OCI-LY3 (cell line): ENCODE data around the gene PNMA6F.

Experiments used
- H2AFZ ChIP-seq: fragments of 200-600, 300-600 bp; shearing (Covaris generic); 2 replicates; pipeline ENCODE4 v1.6.0; 2014; ENCODE audit warnings: antibody characterized with exemption, low read depth, low read length
- H3K27ac ChIP-seq: fragments of 200-600, 300-600 bp; sonication (generic); 2 replicates; pipeline ENCODE4 v1.5.1; 2014; ENCODE audit warnings: mild to moderate bottlenecking, low read length, moderate library complexity, mixed read lengths
- H3K27me3 ChIP-seq: fragments of 200-600, 300-600 bp; sonication (generic); 2 replicates; pipeline ENCODE4 v1.6.1; 2014; ENCODE audit warnings: low read depth, low read length, mixed read lengths
- H3K36me3 ChIP-seq: fragments of 200-600, 300-600 bp; sonication (generic); replicated peaks from 2 replicates; pipeline ENCODE3; 2014; ENCODE audit warnings: low read depth, low read length, mixed read lengths
- H3K4me1 ChIP-seq: fragments of 300-600, 200-600 bp; sonication (generic); 2 replicates; pipeline ENCODE4 v1.6.1; 2014; ENCODE audit warnings: low read length, mixed read lengths
- H3K4me2 ChIP-seq: fragments of 200-600, 300-600 bp; sonication (generic); 2 replicates; pipeline ENCODE4 v1.6.1; 2014; ENCODE audit warnings: low read length, mixed read lengths
- H3K4me3 ChIP-seq: fragments of 300-600, 200-600 bp; sonication (generic); 2 replicates; pipeline ENCODE4 v1.5.1; 2014; ENCODE audit warnings: antibody characterized with exemption, mild to moderate bottlenecking, low read length, moderate library complexity
- H3K79me2 ChIP-seq: fragments of 300-600, 200-600 bp; shearing (Covaris generic); 2 replicates; pipeline ENCODE4 v1.6.1; 2014; ENCODE audit warnings: mild to moderate bottlenecking, low read length, mixed read lengths
- H3K9ac ChIP-seq: fragments of 300-600, 200-600 bp; shearing (Covaris generic); 2 replicates; pipeline ENCODE4 v1.6.0; 2014; ENCODE audit warnings: mild to moderate bottlenecking, low read length, moderate library complexity
- H3K9me3 ChIP-seq: fragments of 200-600, 300-600 bp; shearing (Covaris generic); 2 replicates; pipeline ENCODE4 v1.6.1; 2014; ENCODE audit warnings: low read length, mixed read lengths; ENCODE audit not compliant: insufficient read depth
- H4K20me1 ChIP-seq: fragments of 200-600, 300-600 bp; sonication (generic); 2 replicates; pipeline ENCODE4 v1.6.1; 2016; ENCODE audit warnings: low read length, mixed read lengths; ENCODE audit not compliant: insufficient read depth
- CTCF ChIP-seq: fragments of 200-600, 300-600 bp; sonication (generic); IDR thresholded peaks from 2 replicates; pipeline ENCODE4 v1.5.1; 2014; ENCODE audit warnings: antibody characterized with exemption, low read length, low read depth
- EZH2phosphoT487 ChIP-seq: fragments of 200-600 bp; shearing (Covaris generic); IDR thresholded peaks from 2 replicates; pipeline ENCODE4 v1.6.1; 2018; ENCODE audit warnings: antibody characterized with exemption, mixed run types, low read depth

PNMA6F gene

DNA sequence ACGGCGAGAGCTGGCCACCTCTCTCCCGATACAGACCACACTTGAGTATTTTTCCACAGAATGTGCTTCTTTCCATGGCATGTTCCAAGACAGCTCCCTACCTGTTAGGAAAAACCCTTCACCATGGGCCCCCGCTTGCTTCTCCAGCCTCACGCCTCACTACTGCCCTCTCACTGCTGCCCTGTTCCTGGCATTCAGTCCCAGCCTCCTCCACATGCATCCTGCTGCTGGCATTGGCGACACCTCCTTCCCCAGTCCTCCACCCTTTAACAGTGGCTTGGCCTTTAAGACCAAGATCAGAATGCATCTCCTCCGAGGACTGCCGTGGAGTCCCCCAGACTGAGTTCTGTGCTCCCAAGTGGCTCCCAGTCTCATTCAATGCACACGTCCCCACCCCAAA is 10.7 kb downstream of the PNMA6F start:
- no peak overlapping the region for H2AFZ ChIP-seq
- H3K9ac ChIP-seq = no peak overlapping the region
- H3K4me2 ChIP-seq = no peak overlapping the region
- H4K20me1 ChIP-seq = no peaks in the 10 kb centered on the region
- H3K79me2 ChIP-seq = no peaks in the 10 kb centered on the region
- no peaks in the 10 kb centered on the region for H3K36me3 ChIP-seq
- H3K27ac ChIP-seq = no peak overlapping the region
- no peaks in the 10 kb centered on the region for H3K4me1 ChIP-seq
- no peak overlapping the region for H3K4me3 ChIP-seq
- no peaks in the 10 kb centered on the region for H3K9me3 ChIP-seq
- no peak for TF ChIP-seq CTCF
- no peak for TF ChIP-seq EZH2phosphoT487
- H3K27me3 ChIP-seq = no peaks in the 10 kb centered on the region; the same call in 1 of the 2 replicates

- TF ChIP-seq EZH2phosphoT487 (no peak), CTCF (no peak)
- Histone ChIP-seq H3K27me3 (peaks cover 8% of the 10 kb centered on the region), H3K4me3 (no peak overlapping the region), H3K36me3 (no peaks in the 10 kb centered on the region), H3K9me3 (no peaks in the 10 kb centered on the region), H4K20me1 (no peaks in the 10 kb centered on the region), H2AFZ (no peak overlapping the region), H3K4me1 (no peaks in the 10 kb centered on the region), H3K27ac (no peak overlapping the region), H3K9ac (no peak overlapping the region), H3K79me2 (no peaks in the 10 kb centered on the region), H3K4me2 (no peak overlapping the region)
Observed at GRCh38 chrX:153307276-153308178, 14.0 kb downstream of the PNMA6F start.

DNA sequence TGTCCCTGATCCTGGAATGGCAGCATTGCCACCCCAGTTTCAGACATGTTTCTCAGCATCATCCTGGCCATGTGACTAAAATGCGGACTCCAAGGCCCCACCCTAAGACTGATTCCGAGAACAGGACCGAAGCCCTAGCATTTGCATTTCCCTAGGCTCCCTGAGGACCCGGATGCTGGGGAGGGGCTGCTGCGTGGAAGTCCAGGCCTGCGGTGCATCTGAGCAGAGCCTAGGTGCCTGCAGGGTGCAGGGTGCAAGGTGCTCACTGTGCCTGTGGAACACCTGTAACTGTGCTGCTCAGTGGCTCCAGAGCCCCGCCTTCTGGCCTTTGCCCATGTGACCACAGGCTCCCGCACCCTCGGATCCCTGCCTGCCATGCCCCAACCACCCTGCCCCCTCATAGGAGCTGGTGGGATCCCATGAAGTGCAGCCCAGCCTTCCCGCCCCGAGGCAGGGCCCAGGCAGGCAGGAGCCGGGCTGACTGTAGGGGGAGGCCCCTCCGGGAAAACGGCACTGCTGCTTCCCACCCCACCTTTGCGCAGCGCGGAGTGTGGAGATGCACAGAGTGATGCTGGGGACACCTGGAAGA is 14.9 kb downstream of the PNMA6F start:
- peaks cover 8% of the 10 kb centered on the region for H3K27me3 ChIP-seq
- TF ChIP-seq CTCF (no peak), EZH2phosphoT487 (no peak)

GRCh38 chrX:153305972-153306371 is 15.6 kb downstream of the PNMA6F start:
- TF ChIP-seq CTCF (no peak), EZH2phosphoT487 (no peak)
- H3K9ac ChIP-seq = no peak overlapping the region
- no peaks in the 10 kb centered on the region for H3K9me3 ChIP-seq
- H4K20me1 ChIP-seq = no peaks in the 10 kb centered on the region
- no peaks in the 10 kb centered on the region for H3K36me3 ChIP-seq
- H3K79me2 ChIP-seq = no peaks in the 10 kb centered on the region
- H3K27me3 ChIP-seq = peaks cover 8% of the 10 kb centered on the region
- H3K27ac ChIP-seq = no peak overlapping the region
- no peak overlapping the region for H3K4me3 ChIP-seq
- no peaks in the 10 kb centered on the region for H3K4me1 ChIP-seq
- H2AFZ ChIP-seq = no peak overlapping the region
- no peak overlapping the region for H3K4me2 ChIP-seq

More for the DNA sequence above, 14.9 kb downstream of the PNMA6F start:
- H3K79me2 ChIP-seq = no peaks in the 10 kb centered on the region
- no peak overlapping the region for H3K4me3 ChIP-seq
- H3K4me1 ChIP-seq = no peaks in the 10 kb centered on the region
- no peak overlapping the region for H2AFZ ChIP-seq
- no peaks in the 10 kb centered on the region for H4K20me1 ChIP-seq
- H3K9ac ChIP-seq = no peak overlapping the region
- H3K27ac ChIP-seq = no peak overlapping the region
- no peaks in the 10 kb centered on the region for H3K9me3 ChIP-seq
- H3K4me2 ChIP-seq = no peak overlapping the region
- H3K36me3 ChIP-seq = no peaks in the 10 kb centered on the region
